ENCODE measurements around the gene TGDS.

DNA sequence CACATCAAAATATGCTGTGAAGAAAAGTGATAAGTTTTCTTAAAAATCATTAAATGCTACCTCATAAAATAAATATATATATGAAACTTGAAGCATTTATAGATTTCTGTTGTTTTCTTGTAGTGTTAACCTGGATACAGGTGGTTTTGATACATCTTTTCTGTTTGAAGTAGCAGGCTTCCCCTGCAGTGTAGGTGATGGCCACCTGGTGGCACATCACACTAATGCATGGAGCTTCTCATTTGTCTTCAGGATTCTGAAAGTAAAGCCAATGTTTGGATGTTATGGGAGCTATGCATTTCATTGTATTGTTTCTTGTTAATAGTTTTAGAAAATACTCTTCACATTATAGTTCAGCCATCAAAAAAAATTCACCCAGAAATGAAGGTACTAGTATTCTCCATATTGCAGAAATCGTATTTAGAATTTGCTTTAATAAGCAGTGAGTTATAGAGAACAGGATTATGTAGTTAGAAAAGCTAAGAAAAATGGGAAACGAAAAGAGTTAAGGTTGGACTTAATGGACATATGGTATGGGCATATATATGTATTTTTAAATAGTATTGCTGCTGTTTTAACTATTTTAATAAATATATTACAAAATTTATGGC is 24.4 kb upstream of the TGDS start:
- TF ChIP-seq CTCF (conservative IDR thresholded peaks at IDR 0.05), result peak; percentile 83
- TF ChIP-seq ZFX (IDR thresholded peaks at IDR 0.05), result no peak

Data from C4-2B (cell line).